Mammary epithelial cell (primary cell): ENCODE data around the gene PTPRT.

ENCODE experiments used
- EZH2 ChIP-seq: IDR thresholded peaks from 2 replicates; pipeline ENCODE4 v1.6.1; 2012; ENCODE audit warnings: low read length, inconsistent platforms, borderline replicate concordance
- TF ChIP-seq, protein P1 (sequence below), 2 donors: IDR thresholded peaks in 1 of 2; conservative IDR thresholded peaks in 1 of 2; 2 replicates each; pipeline ENCODE4 v1.5.1; 2011 to 2012; ENCODE audit warnings: inconsistent platforms in 2 of 2, low read length in 2 of 2, mild to moderate bottlenecking in 2 of 2, control low read depth in 1 of 2, low read depth in 1 of 2; ENCODE audit not compliant: insufficient read depth in 1 of 2; ENCODE audit errors: extremely low read depth in 1 of 2

DNA sequence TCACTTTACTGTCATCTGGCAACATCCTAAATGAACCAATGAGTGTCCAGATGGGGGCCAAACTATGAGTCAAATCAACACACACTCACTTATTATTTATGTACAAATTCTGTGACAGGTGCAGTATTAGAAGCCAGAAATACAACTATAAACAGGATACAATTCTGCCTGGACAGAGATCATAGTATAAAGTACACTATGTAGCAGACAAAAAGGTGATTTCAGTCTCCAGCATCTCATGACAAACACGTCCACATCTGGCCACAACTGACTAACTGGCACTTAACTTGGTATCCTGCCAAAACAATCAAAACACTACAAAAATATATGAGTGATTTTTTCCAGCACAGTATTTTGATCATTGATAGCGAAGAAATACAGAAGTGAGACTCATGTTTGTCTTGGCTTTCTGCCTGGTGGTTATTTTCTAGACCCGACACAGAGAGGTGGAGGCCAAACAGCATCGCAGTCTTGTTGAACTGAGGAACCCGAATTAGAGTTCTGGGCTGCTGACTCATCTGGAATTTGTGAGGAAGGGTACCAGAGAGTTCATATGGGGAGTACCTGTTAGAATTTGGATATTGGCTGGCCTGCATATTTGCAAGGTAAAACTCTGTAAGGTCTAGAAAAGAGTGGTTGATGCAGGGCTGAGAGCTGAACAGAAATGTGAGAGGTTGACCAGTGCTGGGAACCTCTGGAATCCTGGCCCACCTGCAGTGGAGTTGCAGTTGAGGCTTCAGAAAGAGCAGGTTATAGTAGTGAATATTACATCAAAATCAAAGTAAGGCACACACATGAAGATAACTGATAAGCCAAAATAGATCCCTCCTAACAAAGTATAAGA lies 475.2 kb downstream of the PTPRT start:
- TF ChIP-seq, protein P1, sequence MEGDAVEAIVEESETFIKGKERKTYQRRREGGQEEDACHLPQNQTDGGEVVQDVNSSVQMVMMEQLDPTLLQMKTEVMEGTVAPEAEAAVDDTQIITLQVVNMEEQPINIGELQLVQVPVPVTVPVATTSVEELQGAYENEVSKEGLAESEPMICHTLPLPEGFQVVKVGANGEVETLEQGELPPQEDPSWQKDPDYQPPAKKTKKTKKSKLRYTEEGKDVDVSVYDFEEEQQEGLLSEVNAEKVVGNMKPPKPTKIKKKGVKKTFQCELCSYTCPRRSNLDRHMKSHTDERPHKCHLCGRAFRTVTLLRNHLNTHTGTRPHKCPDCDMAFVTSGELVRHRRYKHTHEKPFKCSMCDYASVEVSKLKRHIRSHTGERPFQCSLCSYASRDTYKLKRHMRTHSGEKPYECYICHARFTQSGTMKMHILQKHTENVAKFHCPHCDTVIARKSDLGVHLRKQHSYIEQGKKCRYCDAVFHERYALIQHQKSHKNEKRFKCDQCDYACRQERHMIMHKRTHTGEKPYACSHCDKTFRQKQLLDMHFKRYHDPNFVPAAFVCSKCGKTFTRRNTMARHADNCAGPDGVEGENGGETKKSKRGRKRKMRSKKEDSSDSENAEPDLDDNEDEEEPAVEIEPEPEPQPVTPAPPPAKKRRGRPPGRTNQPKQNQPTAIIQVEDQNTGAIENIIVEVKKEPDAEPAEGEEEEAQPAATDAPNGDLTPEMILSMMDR (conservative IDR thresholded peaks at IDR 0.05 in 1 of 2, IDR thresholded peaks at IDR 0.05 in 1 of 2; ENCODE audit: extremely low read depth in 1 of 2, insufficient read depth in 1 of 2, low read depth in 1 of 2, low read length in 2 of 2) = no peak
- no peak for TF ChIP-seq EZH2
